Osteoblast (primary cell): ENCODE results near the gene ATP6V0A1. TPM values are rescaled to one million over a fixed set of nuclear protein-coding genes. Genes with fewer than 3 reads are reported as not detected.

Source experiments
- DNase-seq: peaks from one replicate; pipeline ENCODE4 v3.0.0; 2011; ENCODE audit warnings: low spot score, mixed read lengths; ENCODE audit not compliant: insufficient read length; ENCODE audit errors: missing footprints
- H2AFZ ChIP-seq: 2 replicates; pipeline ENCODE4 v1.6.0; 2011; ENCODE audit warnings: mild to moderate bottlenecking, low read length
- H3K27ac ChIP-seq: 2 replicates; pipeline ENCODE4 v1.5.1; 2011; ENCODE audit warnings: mild to moderate bottlenecking, low read depth, low read length, moderate library complexity
- H3K27me3 ChIP-seq: 2 replicates; pipeline ENCODE4 v1.6.0; 2012; ENCODE audit warnings: mild to moderate bottlenecking, control low read depth, inconsistent platforms, low read length, moderate library complexity; ENCODE audit not compliant: insufficient read depth
- H3K36me3 ChIP-seq: 2 replicates; pipeline ENCODE4 v1.5.1; 2011; ENCODE audit warnings: mild to moderate bottlenecking, low read length, control low read depth, moderate library complexity; ENCODE audit not compliant: insufficient read depth
- H3K4me1 ChIP-seq: 2 replicates; pipeline ENCODE4 v1.5.1; 2011; ENCODE audit warnings: mild to moderate bottlenecking, low read length, control low read depth, moderate library complexity; ENCODE audit not compliant: insufficient read depth
- H3K4me2 ChIP-seq: 2 replicates; pipeline ENCODE4 v1.6.0; 2011; ENCODE audit warnings: mild to moderate bottlenecking, low read length; ENCODE audit not compliant: insufficient read depth
- H3K4me3 ChIP-seq: fragments of 200-600 bp; sonication (generic); 3 replicates; pipeline ENCODE4 v1.5.1; 2012; ENCODE audit warnings: mild to moderate bottlenecking, low read length, inconsistent platforms; ENCODE audit not compliant: insufficient read depth
- H3K79me2 ChIP-seq: 2 replicates; pipeline ENCODE4 v1.6.0; 2012; ENCODE audit warnings: mild to moderate bottlenecking, low read length, control low read depth, inconsistent platforms; ENCODE audit not compliant: insufficient read depth
- H3K9me3 ChIP-seq: 2 replicates; pipeline ENCODE4 v1.5.1; 2011; ENCODE audit warnings: low read depth, low read length, control low read depth
- H4K20me1 ChIP-seq: 2 replicates; pipeline ENCODE4 v1.6.0; 2012; ENCODE audit warnings: mild to moderate bottlenecking, low read length, control low read depth; ENCODE audit not compliant: insufficient read depth
- total RNA-seq: library from RNA; depleted of rRNA; stranded (reverse); fragments of >200 nt; gene quantifications from 2 replicates; pipeline ENCODE4 v1.2.3, GENCODE V29; 2012
- TF ChIP-seq, protein P1 (sequence below): IDR thresholded peaks from 2 replicates; pipeline ENCODE4 v1.5.1; 2011; ENCODE audit warnings: mild to moderate bottlenecking, low read depth, low read length, moderate library complexity; ENCODE audit errors: extremely low read depth

Gene ATP6V0A1
- total RNA-seq, 1 donor, result 52.5 TPM

DNA sequence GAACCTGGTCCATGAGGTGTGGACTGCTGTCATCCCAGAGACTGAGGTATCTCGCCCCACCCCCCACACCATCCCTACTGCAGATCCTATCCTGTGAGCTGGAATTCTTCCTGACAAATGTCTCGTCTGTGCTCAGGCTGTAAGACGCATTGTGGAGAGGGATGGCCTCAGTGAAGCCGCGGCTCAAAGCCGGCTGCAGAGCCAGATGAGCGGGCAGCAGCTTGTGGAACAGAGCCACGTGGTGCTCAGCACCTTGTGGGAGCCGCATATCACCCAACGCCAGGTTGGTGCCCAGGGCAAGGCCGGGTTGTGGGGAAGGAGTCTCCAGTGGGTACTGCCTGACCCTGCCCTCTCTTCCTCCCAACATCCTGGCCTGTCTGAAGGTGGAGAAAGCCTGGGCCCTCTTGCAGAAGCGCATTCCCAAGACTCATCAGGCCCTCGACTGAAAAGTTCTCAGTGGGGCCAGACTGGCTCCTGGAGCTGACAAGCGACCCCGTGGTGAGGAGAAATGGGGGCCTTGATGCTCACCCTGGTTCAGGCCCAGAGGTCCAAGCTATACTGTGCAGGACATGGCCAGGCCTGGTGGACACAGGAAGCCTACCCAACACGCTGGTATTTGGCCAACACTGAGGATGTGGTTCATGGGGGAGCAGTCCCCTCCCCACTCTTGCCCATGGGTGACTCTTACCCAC lies 107.0 kb downstream of the ATP6V0A1 start:
- Histone ChIP-seq H3K36me3 (peaks cover 54% of the 10 kb centered on the region), H3K4me3 (no peak overlapping the region), H3K27me3 (no peaks in the 10 kb centered on the region), H2AFZ (no peak overlapping the region), H3K4me1 (peaks cover 32% of the 10 kb centered on the region), H3K27ac (no peak overlapping the region), H3K4me2 (no peak overlapping the region), H3K9me3 (no peaks in the 10 kb centered on the region), H3K79me2 (peaks cover 72% of the 10 kb centered on the region), H4K20me1 (peaks cover 9% of the 10 kb centered on the region)
- TF ChIP-seq, protein P1, sequence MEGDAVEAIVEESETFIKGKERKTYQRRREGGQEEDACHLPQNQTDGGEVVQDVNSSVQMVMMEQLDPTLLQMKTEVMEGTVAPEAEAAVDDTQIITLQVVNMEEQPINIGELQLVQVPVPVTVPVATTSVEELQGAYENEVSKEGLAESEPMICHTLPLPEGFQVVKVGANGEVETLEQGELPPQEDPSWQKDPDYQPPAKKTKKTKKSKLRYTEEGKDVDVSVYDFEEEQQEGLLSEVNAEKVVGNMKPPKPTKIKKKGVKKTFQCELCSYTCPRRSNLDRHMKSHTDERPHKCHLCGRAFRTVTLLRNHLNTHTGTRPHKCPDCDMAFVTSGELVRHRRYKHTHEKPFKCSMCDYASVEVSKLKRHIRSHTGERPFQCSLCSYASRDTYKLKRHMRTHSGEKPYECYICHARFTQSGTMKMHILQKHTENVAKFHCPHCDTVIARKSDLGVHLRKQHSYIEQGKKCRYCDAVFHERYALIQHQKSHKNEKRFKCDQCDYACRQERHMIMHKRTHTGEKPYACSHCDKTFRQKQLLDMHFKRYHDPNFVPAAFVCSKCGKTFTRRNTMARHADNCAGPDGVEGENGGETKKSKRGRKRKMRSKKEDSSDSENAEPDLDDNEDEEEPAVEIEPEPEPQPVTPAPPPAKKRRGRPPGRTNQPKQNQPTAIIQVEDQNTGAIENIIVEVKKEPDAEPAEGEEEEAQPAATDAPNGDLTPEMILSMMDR, result no peak
- DNase-seq, result peak; percentile 52

DNA sequence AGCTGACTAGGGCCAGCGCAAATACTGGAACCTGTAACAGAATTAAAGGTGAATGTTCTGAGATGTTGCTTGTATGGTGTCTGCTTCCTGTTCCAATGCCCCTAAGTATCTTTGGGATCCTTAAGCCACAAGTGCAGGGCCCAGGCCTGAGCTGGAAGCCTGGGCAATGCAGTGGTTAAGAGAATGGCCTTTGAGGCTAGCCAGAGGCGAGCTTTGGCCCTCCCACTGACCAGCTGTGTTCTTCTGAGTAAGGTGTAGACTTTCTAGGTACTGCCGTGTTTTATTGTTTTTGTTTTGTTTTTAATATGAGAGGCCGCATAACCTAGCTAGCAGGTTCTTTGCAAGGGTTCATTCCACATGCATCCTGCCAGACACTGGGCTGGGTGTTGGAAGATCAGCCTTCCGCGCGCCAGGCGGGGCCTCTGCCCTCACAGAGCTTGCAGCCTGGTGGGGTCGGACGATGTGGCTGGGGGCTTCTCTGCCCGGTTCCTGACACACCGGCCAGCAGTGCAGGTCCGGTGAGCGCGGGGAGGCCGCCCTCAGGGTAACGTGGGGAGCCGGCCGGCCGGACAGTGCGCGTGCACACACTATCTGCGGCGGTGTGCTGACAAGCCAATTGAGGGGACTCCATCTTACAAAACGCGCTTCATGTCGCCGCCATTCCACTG lies 107.7 kb downstream of the ATP6V0A1 start:
- H3K36me3 ChIP-seq, result peaks cover 58% of the 10 kb centered on the region
- H3K27ac ChIP-seq, result peak overlapping the region; percentile 82
- H2AFZ ChIP-seq, result peak overlapping the region; percentile 86
- no peak for DNase-seq
- H3K4me1 ChIP-seq, result peaks cover 30% of the 10 kb centered on the region
- no peaks in the 10 kb centered on the region for H3K9me3 ChIP-seq
- H4K20me1 ChIP-seq, result peaks cover 9% of the 10 kb centered on the region
- H3K79me2 ChIP-seq, result peaks cover 73% of the 10 kb centered on the region
- TF ChIP-seq, protein P1, result no peak
- peak overlapping the region; percentile 99 for H3K4me2 ChIP-seq
- peak overlapping the region; percentile 89 for H3K4me3 ChIP-seq
- H3K27me3 ChIP-seq, result no peaks in the 10 kb centered on the region

DNA sequence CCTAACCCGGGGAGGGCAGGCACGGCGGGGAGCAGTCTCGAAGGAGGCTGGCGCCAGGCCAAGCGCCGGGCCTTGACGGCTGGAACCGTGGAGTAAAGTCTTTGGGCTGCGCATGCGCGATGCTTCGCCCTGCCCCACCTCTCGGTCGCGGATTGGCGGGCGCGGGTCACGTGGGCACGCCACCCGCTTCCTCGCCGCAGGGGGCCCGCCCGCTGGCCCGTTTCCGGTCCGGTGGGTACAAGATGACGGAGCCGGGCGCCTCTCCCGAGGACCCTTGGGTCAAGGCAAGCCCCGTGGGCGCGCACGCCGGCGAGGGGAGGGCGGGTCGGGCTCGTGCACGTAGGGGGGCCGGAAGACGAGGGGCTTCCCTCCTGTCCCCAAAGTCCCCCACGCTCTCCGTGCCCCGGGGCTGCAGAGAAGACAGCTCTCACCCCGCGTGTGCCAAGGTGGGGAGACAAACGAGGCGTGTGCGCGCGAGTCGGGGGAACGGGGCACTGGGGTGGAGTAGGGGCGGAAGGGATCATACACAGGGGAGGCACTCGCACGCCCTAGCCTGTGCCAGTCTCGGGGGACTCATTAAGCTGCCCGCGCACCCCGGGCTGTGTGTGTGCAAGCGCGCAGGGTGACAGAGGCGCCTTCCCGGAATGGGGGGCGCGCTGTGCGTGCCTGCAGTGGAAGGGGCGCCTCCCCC lies 108.3 kb downstream of the ATP6V0A1 start, which contains the start of gene MLX:
Gene MLX, plus strand, starts transcription at position 218 of the 691 bp plus-strand sequence. Its CDS starts 25 bp downstream, at position 243.
- DNase-seq, result peak; percentile 100
- Histone ChIP-seq H3K4me2 (peak within 1 kb of the TSS; percentile 99), H4K20me1 (peaks cover 13% of the 10 kb centered on the region), H3K4me1 (peaks cover 25% of the 10 kb centered on the region), H3K9me3 (no peaks in the 10 kb centered on the region), H3K36me3 (peaks cover 65% of the 10 kb centered on the region), H3K27me3 (no peaks in the 10 kb centered on the region), H3K79me2 (peaks cover 75% of the 10 kb centered on the region), H3K27ac (peak within 1 kb of the TSS; percentile 82), H2AFZ (peak within 1 kb of the TSS; percentile 86), H3K4me3 (peak within 1 kb of the TSS; percentile 89)
- TF ChIP-seq, protein P1, result no peak
